C4-2B (cell line): ENCODE data around the gene MYL10.

Experiments used
- CTCF ChIP-seq: fragments of 450-650 bp; conservative IDR thresholded peaks from 2 replicates; pipeline ENCODE4 v1.5.1; 2017; ENCODE audit warnings: mild to moderate bottlenecking
- ZFX ChIP-seq: fragments of 450-650 bp; IDR thresholded peaks from 2 replicates; pipeline ENCODE4 v1.6.1; 2017

- TF ChIP-seq CTCF (no peak), ZFX (no peak)
Measured at GRCh38 chr7:101624246-101625001, 4.7 kb downstream of the MYL10 start.
